Bladder microvascular endothelial cell (primary cell): ENCODE data around the gene TFPI2. TPM values are rescaled to one million over a fixed set of nuclear protein-coding genes. Genes with fewer than 3 reads are reported as not detected.

Experiments
- total RNA-seq: library from RNA; depleted of rRNA; stranded (reverse); fragments of >200 nt; gene quantifications from 2 replicates; pipeline ENCODE4 v1.2.3, GENCODE V29; 2014

Gene TFPI2, protein sequence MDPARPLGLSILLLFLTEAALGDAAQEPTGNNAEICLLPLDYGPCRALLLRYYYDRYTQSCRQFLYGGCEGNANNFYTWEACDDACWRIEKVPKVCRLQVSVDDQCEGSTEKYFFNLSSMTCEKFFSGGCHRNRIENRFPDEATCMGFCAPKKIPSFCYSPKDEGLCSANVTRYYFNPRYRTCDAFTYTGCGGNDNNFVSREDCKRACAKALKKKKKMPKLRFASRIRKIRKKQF
- 35.0 and 81.8 TPM in 2 replicates for total RNA-seq

DNA sequence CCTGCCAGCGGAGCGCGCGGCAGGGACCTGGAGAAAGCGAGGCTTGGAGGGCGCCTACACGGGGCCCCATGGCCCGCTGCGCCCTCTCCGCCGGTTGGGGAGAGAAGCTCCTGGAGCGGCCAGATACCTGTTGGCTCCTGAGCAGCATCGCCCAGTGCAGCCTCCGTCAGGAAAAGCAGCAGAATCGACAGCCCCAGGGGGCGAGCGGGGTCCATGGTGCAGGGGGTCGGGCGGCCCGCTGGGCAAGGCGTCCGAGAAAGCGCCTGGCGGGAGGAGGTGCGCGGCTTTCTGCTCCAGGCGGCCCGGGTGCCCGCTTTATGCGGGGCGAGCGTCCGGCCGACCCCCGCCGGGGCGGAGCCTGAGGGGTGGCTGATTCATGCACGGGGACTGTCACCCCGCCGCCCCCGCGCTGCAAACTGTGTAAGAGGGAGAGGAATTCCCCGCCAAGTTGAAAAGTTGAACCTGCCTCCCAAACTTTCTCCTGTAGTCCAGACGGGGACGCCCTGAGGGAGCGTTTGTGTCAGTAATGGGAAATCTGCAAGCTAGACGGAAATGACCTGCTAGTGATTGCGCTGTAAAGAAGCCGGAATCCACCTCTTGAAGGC is at the start of gene TFPI2:
Gene TFPI2 (minus strand): TSS at position 290 of the 605 bp plus-strand sequence. CDS start 75 bp downstream, at position 215.

DNA sequence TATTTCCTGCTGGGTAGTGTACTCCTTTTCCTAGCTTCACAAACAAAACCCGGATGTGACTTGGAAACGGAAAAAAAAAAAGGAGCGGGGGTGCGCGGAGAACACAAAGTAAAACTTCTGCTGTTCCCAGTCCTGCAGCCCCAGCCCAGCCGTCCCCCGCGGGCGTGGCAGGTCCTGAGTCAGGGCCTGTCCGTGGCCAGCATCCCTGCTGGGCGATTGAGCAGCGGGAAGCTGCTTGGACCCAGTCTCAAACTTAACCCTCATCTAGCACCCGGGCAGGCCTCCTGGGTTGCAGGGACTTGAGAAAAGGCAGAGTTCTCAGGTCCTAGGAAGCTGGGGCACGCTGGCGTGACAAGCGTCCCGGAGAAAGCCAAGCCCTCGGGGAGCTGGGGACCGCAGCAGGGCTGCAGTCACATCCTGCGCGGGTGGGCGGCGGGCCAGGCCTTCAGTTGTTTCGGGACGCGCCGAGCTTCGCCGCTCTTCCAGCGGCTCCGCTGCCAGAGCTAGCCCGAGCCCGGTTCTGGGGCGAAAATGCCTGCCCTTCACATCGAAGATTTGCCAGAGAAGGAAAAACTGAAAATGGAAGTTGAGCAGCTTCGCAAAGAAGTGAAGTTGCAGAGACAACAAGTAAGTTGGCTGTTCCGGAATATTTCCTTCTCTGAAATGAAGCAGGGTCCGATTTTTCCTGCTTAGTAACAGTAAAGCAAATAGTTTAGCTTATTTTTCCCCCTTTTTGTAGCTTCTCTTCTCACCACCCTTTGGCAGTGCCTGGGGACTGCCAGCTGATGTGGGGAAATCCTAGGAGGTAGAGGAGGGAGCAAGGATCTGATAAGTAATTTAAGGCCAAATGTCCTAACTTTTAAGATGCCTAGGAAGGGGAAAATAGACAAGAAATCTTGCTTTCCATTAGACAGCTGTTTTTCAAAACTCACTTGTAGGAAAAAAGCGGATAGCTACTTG is 31.3 kb upstream of the TFPI2 start, which contains the start of gene GNG11:
Gene GNG11 (plus strand): TSS at position 129 of the 960 bp plus-strand sequence. CDS start 403 bp downstream, at position 532.

DNA sequence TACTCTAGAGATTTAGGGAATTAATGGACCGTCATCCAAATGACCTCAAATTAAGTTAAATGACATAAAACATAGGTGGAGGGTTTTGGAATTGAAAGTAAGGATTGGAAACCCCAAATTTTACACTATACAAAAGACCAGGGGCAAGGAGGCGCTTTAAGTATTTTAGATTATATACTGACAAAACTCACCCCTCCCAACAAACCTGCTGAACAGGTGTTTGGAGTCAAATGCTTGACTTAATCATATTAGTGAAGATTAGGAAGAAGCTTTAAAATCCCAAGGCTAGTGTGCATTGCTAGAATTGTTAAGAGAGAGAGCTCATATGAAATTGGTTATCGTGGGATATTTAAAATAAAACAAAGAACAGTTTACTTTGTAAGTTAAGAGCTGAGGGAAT is 15.7 kb upstream of the TFPI2 start, which contains the start of gene GNGT1:
Gene GNGT1 (plus strand): TSS at position 301 of the 400 bp plus-strand sequence. CDS start 180 bp downstream, outside the sequence.

Other genes starting within 250 kb of the TFPI2 start
- gene GNGT1, start 15.8 kb upstream of the TFPI2 start, total RNA-seq = not detected in 2 replicates
- 235 and 256 TPM in 2 replicates for gene GNG11, start 31.0 kb upstream of the TFPI2 start, total RNA-seq
- 20.6 and 37.4 TPM in 2 replicates for gene BET1, start 113.6 kb upstream of the TFPI2 start, total RNA-seq